HS-5 (cell line): ENCODE data around the gene STRIP2.
A peak's percentile ranks its signal among the peaks of the same experiment; 100 is the strongest.
"Not testable (repeated sequence)": the region's sequence is repeated elsewhere in the genome, so short reads cannot be mapped to it uniquely, and the experiment has no call there.

Experiments
- DNase-seq: peaks from one replicate; pipeline ENCODE4 v3.0.0-alpha.2; 2012; ENCODE audit warnings: low read depth

Gene STRIP2

DNA sequence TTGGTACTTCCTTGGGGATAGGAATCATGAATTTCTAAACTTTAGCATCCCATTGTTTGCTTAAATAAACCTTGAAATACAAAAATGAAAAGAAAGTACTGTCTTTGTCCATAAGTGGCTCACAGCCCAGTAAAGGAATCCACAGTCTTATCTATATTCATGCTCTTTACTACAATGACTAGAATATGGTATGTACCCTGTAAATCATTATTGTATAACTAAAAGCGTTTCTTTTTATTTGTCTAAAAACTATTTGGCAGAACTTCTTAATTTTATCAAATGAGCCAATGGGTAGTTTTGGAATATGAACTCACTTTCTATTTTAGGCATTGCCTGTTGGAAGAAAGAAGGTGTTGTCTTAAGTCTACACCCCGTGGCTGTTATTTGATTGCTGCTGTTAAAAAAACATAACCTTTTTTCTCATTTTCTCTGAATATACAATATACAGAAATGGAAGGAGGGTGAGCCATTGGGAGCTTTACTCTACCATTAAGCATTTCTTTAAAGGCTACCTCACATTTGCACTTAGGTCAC lies 12.4 kb upstream of the STRIP2 start:
- DNase-seq, result no peak

DNA sequence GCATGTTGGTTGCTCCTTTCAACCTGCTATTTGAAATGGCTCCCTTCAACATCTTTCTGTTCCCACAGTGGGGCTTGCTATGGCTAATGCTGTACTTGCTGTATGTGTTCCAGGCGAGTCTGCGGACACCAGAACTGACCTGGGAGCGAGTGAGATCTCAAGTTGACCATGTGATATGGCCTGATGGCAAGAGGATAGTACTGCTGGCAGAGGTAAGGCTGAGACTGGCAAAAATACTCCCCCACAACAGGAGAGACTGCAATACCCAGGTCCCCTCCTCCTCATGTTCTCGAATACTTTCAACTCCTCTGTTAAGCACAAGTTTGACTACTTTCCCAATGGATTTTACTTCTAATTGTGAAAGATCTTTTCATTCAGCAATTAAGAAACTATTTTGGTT lies 11.5 kb upstream of the STRIP2 start:
- DNase-seq, result no peak

DNA sequence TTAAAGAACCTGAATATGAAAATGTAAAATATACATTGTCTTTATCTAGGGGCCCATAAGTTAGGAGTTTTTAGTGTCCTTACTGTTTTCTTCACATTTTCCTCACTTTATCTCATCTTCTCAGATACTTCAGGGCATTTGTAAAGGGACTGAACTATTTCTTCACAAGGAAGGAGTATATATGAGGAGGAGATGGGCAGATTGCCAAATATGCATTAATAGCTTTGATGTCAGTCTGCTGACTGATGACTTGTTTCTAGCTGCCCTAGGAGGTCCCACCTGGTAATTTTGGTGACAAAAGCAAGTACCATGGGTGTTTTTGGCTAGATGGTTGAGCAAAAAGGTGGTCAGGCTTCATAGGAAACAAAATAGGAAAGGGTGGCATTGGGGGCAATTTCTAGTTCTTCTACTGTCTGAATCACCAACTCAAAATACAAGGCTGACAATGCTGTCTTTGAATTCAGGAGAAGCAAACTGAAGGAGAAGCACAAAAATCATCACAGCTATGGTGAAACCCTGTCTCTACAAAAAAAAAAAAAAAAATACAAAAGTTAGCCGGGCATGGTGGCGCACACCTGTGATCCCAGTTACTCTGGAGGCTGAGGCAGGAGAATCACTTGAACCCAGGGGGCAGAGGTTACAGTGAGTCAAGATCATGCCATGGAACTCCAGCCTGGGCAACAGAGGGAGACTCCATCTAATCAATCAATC lies 10.4 kb upstream of the STRIP2 start:
- DNase-seq, result no peak

DNA sequence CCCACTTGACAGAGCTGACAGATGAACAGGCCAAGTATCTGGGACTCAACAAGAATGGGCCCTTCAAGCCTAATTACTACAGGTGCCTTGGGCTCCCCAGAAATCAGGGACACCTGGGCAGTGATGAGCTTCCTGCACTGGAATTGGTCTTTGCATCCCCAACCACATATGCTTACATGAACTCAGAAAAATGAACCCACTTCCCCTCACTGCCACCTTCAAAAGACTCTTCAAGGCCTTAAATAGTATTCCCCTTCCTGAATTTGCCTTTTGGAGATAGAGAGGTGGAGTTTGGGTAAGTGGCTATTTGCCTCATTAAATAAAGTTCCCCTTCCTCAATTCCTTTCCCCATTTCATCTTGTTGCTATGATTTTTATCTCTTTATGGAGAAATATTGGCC lies 7.8 kb upstream of the STRIP2 start:
- DNase-seq, result no peak

DNA sequence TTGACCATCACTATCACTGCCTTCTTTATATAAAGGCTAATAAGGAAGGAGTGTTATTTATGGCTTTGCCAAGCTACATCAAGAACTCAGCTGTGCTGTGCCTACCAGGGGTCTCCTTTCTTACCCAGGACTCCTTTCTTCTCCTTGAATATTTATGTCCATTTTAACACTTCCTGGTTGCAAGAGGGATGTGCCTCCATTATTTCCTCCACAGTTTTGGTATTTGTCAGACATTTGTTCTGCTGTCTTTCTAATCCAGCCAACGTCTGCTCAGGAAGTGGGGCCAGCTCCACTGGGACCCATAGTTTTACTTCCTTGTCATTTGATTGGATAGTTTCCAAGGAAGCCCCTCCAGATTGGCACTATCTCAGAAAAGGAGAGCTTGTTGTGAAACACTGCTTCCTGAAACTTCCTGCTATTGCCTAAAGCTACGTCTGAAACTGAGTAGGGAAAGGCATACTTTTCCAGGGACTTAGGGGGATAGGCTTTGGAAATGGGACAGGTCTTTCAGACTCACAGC lies 6.6 kb upstream of the STRIP2 start:
- DNase-seq, result no peak

DNA sequence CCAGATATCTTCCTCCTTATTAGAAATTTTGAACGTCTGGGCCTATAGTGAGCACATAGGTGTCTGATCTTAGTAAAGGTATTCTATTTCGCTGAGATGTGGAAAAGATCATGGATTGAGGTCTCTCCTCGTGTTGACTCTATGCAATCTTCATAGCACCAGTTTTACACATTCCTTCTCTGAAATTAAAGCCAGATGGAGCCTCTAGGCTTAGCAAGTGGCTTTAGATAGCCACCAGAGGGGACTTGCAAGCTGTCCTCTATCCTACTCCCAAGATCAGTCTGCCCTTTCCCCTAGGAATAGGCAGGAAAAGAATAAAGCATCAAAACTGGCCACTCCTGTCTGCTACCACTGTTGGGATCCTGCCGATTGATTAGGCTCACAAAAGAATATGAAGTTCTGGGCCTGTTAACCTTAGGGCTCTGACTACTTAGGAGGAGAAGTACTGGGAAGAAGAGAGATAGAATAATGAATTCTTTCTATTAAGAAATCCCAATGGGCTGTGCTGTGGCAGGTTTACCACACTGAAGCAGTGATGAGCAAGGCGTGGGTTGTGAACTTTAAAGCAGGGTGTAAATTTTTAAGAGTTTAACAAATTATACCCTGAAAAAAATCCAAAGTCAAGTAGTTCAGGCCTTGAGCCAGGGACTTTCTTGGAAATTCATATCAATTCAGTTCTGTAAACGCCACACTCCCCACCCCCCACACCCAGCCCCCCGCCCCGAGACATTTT lies 2.2 kb upstream of the STRIP2 start:
- no peak for DNase-seq

DNA sequence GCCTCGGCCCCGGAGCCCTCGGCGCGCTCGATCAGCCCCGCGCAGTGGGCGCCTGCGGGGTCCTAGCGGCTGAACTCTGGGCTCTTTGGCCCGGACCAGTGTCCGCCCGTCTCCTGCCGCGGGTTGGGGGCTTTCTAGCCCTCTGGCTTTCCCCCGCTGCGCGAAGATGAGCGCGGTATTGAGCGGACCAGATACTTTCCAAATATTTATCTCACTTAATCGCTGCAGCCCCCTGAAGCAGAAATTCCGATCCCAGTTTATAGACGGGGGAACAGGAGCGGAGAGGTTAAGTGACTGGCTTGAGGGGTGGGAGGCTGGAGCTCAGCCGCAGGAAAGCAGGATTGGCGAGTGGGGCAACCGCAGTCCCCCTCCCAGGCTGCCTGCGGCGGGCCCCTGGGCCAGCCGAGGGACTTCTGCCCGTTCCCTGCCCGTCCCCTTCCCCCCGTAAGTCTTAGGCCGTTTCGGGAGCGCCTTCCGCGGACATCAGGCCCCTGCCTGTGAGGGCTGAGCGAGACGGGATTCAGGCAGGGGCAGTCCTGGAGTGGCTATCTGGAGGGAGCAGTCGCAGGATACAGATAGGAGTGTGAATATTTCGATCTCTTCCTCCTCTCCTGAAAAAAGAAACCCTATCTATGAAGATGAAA lies 565 bp downstream of the STRIP2 start:
- DNase-seq, result no peak

DNA sequence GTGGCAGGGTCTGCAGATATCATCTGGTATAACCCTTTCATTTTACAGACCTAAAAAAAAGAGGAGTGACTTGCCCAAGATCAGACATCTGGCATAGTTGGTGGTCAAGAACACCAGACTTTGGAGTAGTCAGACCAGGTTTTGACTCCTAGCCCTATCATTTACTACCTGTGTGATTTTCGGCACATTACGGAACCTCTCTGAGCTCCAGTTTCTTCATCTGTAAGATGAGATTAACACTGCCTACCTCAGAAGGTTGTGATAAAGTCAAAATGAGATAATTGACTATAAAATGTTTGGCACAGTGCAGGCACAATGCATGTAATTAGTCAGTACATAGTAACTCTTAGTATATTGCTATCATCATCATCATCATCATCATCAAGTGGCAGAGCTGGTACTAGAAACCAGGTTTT lies 1.2 kb downstream of the STRIP2 start:
- no peak for DNase-seq

DNA sequence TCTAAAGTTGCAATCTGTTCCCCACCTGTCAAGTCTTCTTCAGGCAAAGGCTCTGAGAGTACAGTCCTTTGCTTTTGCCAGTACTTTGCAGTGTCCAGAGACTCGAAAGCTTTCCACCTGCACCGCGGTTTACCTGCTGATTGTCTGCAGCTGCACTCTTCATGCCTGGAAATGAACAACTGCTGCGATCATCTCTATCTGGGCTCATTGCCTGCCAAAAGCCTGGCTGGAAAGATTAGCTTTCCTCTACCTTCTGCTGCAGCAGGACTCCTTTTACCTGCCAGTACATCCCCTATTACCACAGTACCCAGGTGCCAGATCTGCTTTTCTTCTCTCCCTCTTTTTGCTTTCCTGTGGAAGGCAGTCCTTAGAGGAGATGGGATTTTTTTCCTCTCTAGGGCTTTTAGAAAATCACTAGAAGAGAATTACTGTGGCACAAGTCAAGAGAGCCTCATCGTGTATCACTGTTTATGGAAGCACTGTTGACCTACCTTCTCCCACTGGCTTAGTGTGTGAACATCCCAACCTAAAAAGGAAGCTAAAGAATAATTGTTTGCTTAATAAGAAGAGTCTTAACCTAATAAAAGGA lies 2.2 kb downstream of the STRIP2 start:
- no peak for DNase-seq

DNA sequence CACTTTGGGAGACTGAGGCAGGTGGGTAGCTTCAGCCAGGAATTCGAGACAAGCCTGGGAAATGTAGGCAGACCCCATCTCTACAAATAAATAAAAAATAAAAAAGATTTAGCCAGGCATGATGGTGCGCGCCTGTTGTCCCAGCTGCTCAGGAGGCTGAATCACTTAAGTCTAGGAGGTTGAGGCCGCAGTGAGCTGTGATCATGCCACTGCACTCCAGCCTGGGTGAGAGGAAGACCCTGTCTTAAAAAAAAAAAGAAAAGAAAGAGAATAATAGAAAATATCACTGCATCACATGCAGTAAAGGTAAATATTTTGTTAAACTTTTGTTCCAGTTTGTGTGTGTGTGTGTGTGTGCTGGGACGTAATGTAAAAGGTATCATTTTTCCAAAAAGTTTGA lies 3.0 kb downstream of the STRIP2 start:
- no peak for DNase-seq

DNA sequence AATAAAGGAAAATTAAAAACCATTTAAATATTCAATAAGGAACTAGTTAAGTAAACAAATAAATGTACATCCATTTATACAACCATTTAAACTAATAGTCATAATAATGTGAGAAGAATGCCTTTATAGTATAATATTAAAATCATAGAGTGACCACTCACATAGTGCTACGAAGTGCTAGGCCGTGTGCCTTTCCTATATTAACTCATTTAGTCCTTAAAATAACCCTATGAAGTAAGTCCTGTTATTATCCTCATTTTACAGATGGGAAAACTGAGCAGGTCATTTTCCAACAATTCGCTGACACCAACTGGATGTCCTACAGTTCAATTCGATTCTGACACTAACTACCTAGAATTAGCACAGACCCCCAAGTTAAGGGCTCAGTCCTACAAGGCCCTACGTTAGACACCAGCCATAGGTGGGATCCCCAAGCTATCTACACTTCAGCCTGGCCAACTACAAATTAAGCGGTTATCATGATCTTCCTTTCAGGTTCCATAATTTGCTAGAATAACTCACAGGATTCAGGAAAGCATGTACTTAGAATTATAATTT lies 4.1 kb downstream of the STRIP2 start:
- DNase-seq, result no peak

DNA sequence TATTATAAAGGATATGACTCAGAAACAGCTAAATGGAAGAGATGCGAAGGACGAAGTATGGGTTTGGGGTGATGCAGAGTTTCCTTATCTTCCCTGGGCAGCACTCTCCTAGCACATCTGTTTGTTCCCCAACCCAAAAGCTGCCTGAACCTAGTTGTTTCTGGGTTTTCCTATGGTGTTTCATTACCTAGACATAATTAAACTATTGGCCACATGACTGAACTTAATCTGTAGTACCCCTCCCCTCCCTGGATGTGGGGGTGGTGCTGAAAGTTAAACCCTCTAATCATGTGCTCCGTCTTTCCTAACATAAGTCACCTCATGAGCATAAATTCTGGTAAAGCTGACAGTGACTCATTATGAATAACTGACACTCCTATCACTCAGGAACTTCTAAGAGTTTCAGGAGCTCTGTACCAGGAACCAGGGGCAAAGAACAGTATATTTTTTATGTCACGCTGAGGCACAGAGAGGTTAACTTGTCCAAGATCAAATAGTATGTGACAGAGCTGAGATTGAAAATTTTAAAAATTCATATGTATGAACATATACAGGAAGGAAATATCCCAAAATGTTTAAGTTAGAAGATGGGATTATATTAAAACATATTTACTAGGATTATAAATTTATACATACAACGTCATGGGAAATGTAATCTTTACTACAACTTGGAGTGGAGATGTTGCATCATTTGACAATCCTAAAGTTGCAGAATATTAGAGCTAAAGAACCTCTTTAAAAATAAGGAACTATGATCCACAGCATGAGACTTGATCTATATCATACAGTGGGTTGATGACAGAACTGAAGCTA lies 4.8 kb downstream of the STRIP2 start:
- DNase-seq, result peak; percentile 61

DNA sequence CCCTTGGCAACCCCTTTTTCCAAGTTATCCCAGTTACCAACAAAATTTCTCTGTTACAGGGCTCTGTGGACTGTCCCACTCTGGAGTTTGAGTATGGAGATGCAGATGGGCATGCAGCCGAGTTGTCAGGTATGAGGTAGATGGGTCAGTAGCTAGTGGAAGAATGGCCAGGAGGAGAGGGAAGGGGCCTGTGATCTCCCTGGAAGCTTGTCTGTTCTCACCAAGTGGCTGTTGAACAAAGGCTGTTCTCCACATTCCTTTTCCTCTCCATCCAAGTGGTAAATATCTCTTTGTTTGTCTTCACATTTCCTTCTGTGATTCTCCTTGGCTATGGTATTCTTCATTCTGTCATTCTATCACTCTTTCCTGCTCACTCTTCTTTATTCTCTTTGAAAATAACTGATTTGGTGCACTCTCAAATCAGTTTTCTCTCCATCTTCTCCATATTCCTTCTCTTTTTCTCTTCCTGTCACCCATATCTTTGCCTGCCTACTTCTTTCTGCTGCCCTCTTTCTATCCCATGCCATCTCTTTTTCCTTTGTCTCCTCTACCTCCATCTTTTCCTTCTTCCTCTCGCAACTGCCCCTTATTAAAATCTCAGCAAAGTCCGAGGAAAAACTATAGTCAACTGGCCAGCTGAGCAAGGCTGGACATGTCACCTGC lies 5.9 kb downstream of the STRIP2 start:
- DNase-seq, result no peak

DNA sequence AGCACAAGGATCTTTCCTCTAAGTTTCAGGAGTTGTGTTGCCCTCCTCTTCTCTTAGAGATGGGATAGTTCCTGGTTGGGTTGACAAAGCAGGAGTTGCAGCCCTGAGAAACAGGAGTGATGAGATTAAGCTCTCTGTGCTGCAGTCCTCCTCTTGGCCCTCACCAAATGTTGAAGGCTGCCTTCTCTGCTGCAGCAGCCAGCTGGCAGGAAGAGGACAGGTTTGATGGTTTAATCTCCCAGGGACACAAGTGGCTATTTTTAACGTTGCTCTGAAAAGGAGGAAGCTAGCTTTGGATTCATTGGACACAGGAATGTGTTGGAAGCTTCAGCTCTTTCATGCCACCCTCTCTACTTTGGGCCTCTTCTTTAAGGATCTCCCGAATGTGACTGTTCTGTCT lies 9.4 kb downstream of the STRIP2 start:
- no peak for DNase-seq

DNA sequence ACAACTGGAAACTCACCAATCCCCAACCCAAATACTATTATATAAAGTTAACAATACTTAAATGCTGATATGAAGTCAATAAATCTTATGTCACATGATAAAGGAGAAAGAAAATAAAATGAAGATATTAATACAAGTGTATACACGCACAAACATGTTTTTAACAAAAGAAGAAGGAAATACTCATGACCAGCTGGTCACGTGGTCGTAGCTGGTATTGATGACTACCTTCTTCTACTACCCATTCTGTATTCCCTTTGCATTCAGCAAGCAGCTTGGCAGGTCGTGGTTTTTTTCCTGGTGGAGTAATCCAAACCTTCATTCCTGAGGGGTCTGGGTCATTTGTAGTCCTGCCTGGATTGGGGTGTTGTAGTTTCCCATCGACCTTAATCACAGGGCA lies 10.5 kb downstream of the STRIP2 start:
- DNase-seq, result not testable (repeated sequence)

DNA sequence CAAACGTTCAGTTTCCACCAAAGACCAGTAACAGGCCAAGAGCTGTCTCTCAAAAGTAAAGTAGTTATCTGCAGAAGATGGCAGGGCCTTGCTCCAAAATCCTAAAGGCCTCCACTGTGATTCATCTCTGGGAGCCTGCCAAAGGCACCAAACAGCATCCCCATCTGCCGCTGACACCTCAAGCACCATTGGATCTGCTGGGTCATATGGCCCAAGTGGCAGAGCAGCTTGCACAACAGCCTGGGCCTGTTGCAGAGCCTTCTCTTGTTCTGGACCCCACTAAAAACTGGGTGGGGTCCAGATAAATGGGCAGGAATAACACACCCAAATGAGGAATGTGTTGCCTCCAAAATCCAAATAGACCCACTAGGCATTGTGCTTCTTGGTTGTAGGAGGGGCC lies 12.7 kb downstream of the STRIP2 start:
- DNase-seq, result not testable (repeated sequence)

DNA sequence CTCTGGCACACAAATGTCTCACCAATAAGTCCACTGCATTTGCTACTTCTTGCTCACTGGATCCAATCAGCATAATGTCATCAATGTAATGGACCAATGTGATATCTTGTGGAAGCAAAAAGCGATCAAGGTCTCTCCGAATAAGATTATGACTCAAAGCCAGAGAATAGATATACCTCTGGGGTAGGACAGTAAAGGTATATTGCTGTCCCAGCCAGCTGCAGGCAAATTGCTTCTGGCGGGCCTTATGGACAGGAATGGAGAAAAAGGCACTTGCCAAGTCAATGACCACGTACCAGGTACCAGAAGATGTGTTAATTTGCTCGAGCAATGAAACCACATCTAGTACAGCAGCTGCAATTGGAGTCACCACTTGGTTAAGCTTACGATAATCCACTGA lies 13.2 kb downstream of the STRIP2 start:
- not testable (repeated sequence) for DNase-seq

DNA sequence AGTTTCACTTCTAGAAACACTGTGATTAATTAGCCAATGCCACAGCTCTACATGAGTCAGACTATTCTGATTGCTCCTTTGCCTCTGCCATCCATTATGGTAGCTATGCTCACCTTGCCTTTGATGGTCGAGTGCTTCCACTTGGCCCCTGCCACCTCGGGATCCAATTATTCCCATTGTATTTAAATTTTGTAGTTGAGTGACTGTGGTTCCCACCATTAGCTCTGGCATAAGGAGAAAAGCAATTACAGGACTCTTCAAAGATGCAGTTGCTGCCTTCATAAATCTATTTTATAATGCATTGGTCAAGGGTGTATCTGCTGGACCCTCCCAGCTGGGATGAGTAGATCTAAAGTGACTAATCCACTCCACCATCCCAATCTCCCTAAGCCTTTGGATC lies 14.4 kb downstream of the STRIP2 start:
- DNase-seq, result not testable (repeated sequence)

DNA sequence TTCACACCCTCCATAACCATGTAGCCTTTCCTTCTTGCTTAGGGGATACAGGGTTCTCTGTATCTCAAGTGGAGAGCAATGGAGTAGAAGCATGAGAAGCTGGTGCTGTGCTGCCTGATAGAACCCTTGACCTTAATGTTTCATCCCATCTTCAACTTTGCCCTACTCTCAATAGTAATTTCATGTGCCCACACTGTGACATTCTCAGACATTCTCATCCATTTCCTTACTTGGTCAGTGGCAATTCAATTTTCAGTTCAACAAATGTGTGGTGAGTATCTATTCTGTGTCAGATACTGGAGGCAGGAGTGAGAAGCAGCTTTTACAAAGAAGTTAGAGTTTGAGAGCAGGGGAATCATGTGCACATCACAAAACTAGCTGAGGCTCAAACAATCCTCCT lies 16.1 kb downstream of the STRIP2 start:
- no peak for DNase-seq

DNA sequence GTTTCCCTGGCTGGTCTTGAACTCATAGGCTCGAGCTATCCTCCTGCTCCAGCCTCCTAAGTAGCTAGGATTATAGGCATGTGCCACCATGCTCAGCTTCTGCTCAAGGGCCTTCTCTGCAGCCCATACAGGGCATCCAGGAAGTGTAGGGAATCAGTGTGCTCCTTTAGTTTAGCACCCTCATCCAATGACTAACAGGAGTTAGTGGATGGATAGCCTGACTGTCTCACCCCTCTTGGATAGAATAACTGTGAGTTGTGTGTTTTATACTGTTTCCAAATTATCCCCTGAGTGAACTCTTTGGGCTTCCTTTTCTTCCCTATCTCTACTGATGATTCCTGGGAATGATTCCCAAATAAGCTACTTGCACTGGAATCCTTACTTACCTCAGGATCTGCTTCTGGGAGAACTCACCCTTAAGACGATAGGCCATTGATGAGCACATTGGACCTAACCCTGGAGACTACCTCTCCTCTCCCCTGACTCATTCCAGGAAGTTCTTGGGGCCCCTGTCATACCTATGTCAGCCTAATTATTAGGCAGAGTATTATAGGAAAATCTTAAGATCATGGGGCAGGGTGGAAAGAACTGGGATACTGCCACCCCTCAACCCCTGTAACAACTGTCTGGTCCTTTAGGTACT lies 18.5 kb downstream of the STRIP2 start:
- no peak for DNase-seq
